ENCODE results near the gene PLXNA1. TPM values are rescaled to one million over a fixed set of nuclear protein-coding genes. Genes with fewer than 3 reads are reported as not detected.

PLXNA1 gene
- total and polyA plus RNA-seq, 9 of the 15 experiments (the other 6 are each of a cell fraction or from before 2014, with no cell fraction given) = 0.23 to 59.9 (median 16.8) TPM

DNA sequence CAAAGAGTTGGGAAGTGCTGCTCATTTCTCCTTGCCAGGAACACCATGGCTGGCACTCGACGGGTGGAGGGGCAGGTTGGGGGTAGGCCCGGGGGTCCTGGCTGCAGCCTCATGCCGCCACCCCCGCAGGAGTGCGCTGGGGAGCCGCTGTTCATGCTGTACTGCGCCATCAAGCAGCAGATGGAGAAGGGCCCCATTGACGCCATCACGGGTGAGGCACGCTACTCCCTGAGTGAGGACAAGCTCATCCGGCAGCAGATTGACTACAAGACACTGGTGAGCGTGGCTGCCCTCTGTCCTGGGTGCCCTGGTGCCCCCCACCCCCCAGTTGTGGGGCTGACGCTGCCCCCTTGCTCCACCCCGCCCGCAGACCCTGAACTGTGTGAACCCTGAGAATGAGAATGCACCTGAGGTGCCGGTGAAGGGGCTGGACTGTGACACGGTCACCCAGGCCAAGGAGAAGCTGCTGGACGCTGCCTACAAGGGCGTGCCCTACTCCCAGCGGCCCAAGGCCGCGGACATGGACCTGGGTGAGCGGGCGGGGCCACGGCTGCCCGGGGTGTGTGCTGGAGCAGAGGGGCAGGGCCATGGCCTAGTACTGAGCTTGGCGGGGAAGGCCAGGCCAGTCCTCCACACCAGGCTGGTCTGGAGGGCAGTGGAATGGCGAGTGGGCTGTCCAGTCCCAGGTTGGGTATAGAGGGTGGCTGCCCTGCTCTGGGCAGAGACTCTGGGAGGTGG lies 45.1 kb downstream of the PLXNA1 start (continued):
- no peak for TF ChIP-seq SREBF2 (CRISPR knock-in tag; IDR thresholded peaks at IDR 0.05)
- TF ChIP-seq MAFF (IDR thresholded peaks at IDR 0.05; ENCODE audit: low read length) = no peak
- TF ChIP-seq ELF4 (CRISPR knock-in tag; IDR thresholded peaks at IDR 0.05) = no peak
- no peak for TF ChIP-seq ZFPM2 (CRISPR knock-in tag; IDR thresholded peaks at IDR 0.05)
- no peak for TF ChIP-seq ARNT (IDR thresholded peaks at IDR 0.05)
- no peak for TF ChIP-seq ZNF695 (CRISPR knock-in tag; IDR thresholded peaks at IDR 0.05)
- TF ChIP-seq TCF7L2 (IDR thresholded peaks at IDR 0.05; ENCODE audit: low read depth, low read length) = no peak
- no peak for TF ChIP-seq CHAMP1 (IDR thresholded peaks at IDR 0.05)
- no peak for TF ChIP-seq COPS2 (conservative IDR thresholded peaks at IDR 0.05)
- no peak for TF ChIP-seq NCOA4 (IDR thresholded peaks at IDR 0.05; ENCODE audit: partially characterized antibody)
- TF ChIP-seq RAD51 (IDR thresholded peaks at IDR 0.05; ENCODE audit: borderline replicate concordance, low read depth) = no peak

All from K562 (cell line).